OCI-LY3 (cell line): ENCODE measurements around the gene CCDC121.

ENCODE experiments used
- CTCF ChIP-seq: fragments of 200-600, 300-600 bp; sonication (generic); IDR thresholded peaks from 2 replicates; pipeline ENCODE4 v1.5.1; 2014; ENCODE audit warnings: antibody characterized with exemption, low read length, low read depth
- EZH2phosphoT487 ChIP-seq: fragments of 200-600 bp; shearing (Covaris generic); IDR thresholded peaks from 2 replicates; pipeline ENCODE4 v1.6.1; 2018; ENCODE audit warnings: antibody characterized with exemption, mixed run types, low read depth

- TF ChIP-seq EZH2phosphoT487, result no peak
- TF ChIP-seq CTCF, result no peak
These were observed 38.6 kb upstream of the CCDC121 start for GRCh38 chr2:27667446-27667845.
